ENCODE data around the gene EXOC4.

- no peak for TF ChIP-seq CTCF (tag by site-specific recombination; IDR thresholded peaks at IDR 0.05)
- TF ChIP-seq ZNF549 (tag by site-specific recombination; IDR thresholded peaks at IDR 0.05), result no peak
- no peak for TF ChIP-seq ZNF776 (tag by site-specific recombination; IDR thresholded peaks at IDR 0.05; ENCODE audit: borderline replicate concordance)
- TF ChIP-seq RBAK (tag by site-specific recombination; IDR thresholded peaks at IDR 0.05), result no peak
- no peak for TF ChIP-seq PATZ1 (tag by site-specific recombination; IDR thresholded peaks at IDR 0.05)
These were observed 46.8 kb downstream of the EXOC4 start for GRCh38 chr7:133299676-133300075.
